T-helper 2 cell (primary cell): Measurements from ENCODE around the gene MRPL34.
A peak's percentile ranks its signal among the peaks of the same experiment; 100 is the strongest.

Experiments
- DNase-seq, 5 experiments: peaks; one replicate each; pipeline versions ENCODE4 v3.0.0 to v3.0.0-alpha.2; 2012 to 2022

Gene MRPL34

GRCh38 chr19:17309965-17310461 lies 4.3 kb downstream of the MRPL34 start:
- no peak for DNase-seq

GRCh38 chr19:17311455-17312188 lies 6.0 kb downstream of the MRPL34 start:
- no peak for DNase-seq

DNA sequence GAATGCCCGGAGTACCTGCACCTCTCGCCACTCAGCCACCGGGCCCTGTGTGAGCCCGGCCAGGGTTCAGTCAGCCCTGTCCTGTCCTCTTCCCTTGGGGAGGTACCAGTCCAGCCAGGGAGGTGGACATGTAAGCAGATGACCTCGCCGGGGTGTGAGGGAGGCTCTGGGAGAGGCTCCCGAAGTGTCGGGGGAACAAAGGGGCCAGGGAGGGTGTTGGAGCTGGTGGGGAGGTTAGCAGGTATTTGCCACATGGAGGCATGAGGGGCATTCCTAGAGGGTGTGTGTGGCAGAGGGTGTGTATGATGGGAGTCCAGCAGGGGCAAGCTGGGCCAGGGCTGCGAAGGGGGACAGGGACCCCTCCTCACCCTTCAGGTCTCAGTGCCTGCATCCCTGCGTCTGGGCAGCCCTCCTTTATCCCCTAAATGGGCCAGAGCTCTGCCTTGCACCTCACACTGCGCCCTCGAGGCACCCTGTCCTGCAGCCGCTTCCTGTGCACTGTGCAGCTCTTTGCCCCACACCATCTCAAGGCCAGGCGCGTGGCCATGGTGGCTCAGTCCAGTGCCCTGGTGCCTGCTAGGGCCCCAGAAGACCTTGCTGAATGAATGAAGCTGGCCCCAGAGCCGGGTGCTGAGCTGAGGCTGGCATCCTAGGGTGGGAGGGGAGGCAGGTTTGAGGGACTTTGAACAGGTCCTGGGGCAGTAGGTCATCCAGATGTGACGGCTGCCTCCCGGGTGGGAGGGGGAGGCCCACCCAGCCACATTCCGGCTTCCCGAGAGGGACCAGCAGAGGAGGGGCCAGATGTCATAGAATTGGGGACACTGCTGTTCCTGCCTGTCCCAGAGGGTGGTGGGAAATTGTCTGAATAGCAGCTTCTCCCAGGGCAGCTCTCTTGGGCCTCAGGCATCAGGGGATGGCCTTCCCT lies 6.8 kb downstream of the MRPL34 start:
- no peak for DNase-seq

GRCh38 chr19:17314007-17314593 lies 8.4 kb downstream of the MRPL34 start:
- no peak for DNase-seq

DNA sequence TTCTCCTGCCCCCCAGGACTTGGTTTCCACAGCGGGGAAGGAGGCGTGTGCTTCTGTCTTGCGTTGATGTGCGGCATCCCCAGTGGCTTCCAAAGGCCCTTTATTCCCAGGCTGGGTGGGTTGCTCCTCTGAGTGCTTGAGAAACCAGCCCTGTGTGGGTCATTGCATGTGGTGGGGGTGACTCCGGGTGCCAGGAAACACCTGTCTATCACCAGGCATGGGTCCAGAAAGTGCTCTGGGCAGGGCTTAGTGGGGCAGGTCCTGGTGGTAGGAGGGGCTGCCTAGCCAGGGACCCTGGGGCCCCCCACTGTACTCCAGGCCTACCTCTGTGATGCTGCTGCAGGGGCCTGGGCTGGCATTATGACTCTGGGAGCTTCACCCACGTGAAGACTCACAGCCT lies 13.3 kb downstream of the MRPL34 start:
- no peak for DNase-seq

DNA sequence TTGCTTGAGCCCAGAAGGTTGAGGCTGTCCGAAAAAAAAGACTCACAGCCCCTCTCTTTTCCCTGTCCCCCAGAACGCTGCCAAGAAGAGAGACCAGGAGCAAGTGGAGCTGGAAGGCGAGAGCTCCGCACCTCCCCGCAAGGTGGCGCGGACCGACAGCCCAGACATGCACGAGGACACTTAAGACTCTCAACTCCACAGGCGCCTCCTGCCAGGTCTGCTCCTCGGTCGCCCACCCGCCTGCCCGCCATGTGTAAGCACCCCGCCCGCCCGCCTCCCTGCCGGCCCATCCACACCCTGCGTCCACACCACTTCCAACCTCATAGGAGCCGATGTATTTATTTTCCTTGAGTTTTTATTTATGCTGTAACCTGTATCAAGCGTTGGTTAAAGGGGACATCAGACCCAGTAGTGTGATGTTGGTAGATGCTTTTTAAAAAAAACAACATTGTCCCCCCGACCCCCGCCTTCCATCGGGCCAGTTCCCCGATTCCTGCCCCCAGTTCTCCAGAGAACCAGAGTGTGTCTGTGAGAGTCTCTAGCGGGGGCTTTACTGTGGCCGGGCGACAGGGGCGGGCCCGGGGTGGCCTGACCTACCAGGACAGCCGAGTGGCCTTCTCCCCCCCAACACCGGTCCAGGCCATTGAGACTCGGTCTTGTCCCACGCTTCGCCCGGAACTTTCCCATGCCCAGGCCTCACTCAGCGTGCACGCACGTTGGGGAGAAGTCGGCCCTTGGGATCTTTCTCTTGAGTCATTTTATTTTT lies 14.0 kb downstream of the MRPL34 start:
- no peak for DNase-seq

DNA sequence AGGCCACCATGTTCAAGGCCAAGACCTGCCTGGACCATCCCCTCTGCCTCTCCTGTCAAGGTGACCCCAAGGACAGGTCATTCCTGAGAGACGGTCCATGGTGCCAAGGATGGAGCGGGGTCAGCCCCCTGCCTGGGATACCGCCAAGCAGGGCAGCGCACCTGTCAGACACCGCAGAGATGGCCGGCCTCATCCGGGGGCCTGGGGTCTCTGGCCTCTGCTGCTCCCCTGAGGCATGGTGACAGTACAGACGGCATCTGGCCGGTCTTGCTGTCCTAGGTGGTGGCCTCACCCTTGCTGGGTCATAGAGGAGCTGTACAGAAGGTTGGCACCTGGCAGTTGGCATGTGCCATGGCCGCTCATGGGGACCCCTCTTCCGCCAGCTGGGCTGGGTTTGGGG lies 14.8 kb downstream of the MRPL34 start:
- no peak for DNase-seq

DNA sequence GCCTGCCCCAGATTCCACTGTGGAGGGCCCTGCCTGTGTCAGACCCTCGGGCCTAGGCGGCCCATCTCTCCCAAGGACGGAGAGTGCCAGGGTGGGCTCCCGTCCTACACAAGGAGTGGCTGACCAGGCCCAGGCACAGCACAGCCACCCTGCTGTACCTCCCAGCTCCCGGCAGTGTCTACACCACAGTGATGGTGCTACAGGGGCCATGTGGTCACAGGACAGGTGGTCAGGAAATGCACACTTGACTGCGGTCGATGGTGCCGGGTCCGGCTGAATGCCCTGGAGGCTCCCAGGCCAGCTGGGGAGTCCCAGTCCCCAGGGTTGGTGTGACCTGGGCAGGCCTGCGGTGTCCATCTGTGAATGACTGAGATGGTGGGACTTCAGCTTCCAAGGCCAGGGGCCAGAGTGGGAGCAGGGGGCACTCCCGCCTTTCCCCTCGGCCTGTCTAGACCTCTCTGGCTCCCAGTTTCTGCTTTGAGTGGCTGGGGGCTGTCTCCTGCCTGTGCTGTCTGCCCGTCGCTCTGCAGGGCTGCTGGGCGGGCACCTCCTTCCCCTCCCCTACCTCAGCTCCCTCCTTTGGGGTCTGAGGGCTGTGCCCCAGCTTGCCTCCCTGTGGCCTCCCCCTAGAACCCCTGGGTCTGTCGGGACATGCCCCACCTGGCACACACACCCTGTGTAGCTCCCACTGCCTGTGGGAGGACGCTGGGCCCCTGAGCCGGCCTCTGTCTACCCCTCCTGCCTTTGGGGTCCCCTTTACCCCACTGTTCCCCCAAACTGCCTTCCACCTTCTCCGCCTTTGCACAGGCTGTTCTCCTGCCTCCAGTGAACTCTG lies 16.2 kb downstream of the MRPL34 start:
- no peak for DNase-seq

DNA sequence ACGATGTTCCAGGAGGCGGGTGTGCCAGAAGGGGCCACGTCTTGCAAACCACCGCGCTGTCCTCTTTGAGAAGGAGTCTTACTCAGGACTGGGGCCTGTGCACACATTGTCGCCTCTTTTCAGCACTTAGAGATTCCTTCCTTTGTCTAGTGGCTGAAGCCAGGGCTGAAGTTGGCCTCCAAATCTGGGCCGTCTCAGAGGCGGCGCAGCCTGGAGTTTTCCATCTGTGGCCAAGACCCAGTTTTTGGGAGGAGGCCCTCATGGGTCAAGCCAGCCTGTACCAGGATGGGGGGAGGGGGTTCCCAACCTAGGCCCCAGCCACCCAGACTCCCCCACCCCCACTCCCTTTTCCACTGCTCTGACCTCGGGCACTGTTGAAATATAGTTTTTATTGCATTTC lies 17.2 kb downstream of the MRPL34 start:
- no peak for DNase-seq

DNA sequence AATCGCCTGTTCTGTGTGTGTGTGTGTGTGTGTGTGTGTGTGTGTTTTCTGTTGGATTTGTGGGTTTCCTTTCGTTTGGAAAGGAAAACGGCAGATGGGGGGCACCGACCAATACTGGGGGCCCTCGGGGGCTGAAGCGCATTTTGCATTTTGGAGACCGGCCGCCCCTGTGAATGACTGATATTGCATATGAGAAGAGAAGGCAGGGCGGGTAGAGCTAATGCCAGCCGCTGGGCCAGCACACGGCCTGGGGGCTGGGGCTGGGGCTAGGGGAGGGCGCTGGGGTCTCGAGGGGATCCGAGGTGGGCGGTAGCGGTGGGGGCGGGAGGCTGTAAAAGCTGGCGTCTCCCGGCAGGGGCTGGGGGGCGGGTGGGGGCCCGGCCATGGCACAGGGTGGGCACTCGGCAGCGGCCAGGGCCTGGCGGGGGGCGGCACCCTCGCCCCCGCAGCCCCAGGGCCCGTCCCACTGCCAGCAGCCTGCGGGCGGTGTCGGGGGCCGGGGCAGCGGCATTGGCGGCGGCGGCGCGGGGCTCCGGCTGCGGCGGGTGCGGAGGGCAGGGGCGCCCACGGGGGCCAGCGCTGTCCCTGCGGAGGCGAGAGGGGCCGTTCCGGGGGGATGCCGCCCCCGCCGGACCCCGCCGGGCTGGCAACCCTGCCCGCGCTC lies 17.8 kb downstream of the MRPL34 start:
- no peak for DNase-seq

- DNase-seq = no peak
Measured at GRCh38 chr19:17323964-17324332, 18.3 kb downstream of the MRPL34 start.

GRCh38 chr19:17324357-17325114 lies 18.9 kb downstream of the MRPL34 start:
- no peak for DNase-seq

DNA sequence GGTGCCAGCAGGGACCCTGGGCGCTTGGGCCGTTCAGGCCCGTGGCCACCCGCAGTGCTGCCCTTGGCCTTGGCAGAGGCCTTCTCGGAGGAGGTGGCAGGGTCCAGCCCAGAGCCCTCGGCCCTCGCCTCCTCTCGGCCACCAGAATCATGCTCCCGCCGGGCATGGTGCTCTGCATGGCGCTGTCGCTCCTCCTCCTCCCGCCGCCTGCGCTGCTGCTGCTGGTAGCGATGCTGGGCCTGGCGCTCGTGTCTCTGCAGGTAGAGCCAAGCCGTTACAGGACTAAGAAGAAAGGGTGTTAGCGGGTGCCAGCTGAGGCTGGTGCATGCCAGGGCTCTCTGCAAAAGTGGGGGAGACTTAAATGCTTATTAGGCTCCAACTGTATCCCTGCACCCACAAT lies 19.5 kb downstream of the MRPL34 start:
- no peak for DNase-seq

GRCh38 chr19:17325881-17326594 lies 20.4 kb downstream of the MRPL34 start:
- no peak for DNase-seq

- DNase-seq = no peak
Measured at GRCh38 chr19:17326595-17326966, 20.9 kb downstream of the MRPL34 start.

DNA sequence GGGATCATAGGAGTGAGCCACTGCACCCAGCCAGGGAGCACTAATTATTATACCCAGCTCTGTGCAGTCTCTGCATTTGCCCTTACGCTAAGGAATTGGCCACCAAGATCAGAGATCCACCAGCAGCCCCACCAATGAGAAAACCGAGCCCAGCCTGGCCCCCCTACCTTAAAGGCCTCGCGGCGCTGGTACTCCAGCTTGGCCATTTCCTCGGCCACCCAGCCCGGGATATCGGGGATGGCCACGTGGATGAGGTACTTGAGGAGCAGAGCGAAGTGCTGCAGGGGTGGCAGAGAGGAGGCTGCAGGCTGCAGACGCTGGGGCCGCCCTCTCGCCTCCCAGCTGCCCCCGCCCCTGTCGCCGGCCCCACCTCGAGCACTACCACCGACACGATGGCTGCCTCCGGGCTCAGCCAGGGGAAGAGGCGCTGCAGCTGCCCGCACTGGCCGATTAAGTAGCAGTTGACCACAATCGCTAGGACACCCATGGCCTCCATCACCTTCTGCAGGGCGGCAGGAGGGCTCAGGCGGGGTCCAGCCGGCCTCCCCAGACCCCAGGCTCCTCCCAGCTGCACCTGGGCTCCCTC lies 21.5 kb downstream of the MRPL34 start:
- no peak for DNase-seq

GRCh38 chr19:17327654-17328516 lies 22.2 kb downstream of the MRPL34 start:
- DNase-seq = peak; percentile 36 to 64 (median 43)
